Ishikawa (cell line): ENCODE results near the gene TLR6.
A peak's percentile ranks its signal among the peaks of the same experiment; 100 is the strongest.

Source experiments
- CEBPB ChIP-seq: IDR thresholded peaks from 2 replicates; pipeline ENCODE4 v1.6.1; 2012
- CREB1 ChIP-seq: IDR thresholded peaks from 2 replicates; pipeline ENCODE4 v1.6.1; 2012; ENCODE audit warnings: low read depth
- EGR1 ChIP-seq: IDR thresholded peaks from 2 replicates; pipeline ENCODE4 v1.6.1; 2012
- EP300 ChIP-seq: IDR thresholded peaks from 2 replicates; pipeline ENCODE4 v1.6.1; 2012; ENCODE audit warnings: borderline replicate concordance
- FOXM1 ChIP-seq: IDR thresholded peaks from 2 replicates; pipeline ENCODE4 v1.6.1; 2012; ENCODE audit warnings: low read depth, borderline replicate concordance
- NFIC ChIP-seq: IDR thresholded peaks from 2 replicates; pipeline ENCODE4 v1.6.1; 2012
- RAD21 ChIP-seq: IDR thresholded peaks from 2 replicates; pipeline ENCODE4 v1.6.1; 2012; ENCODE audit warnings: low read depth
- TAF1 ChIP-seq: IDR thresholded peaks from 2 replicates; pipeline ENCODE4 v1.6.1; 2012; ENCODE audit warnings: low read depth, mild to moderate bottlenecking
- TCF12 ChIP-seq: IDR thresholded peaks from 2 replicates; pipeline ENCODE4 v1.6.1; 2012; ENCODE audit warnings: low read depth
- TEAD4 ChIP-seq: IDR thresholded peaks from 2 replicates; pipeline ENCODE4 v1.6.1; 2012
- YY1 ChIP-seq: IDR thresholded peaks from 2 replicates; pipeline ENCODE4 v1.6.1; 2012; ENCODE audit warnings: low read depth
- ZBTB7A ChIP-seq: IDR thresholded peaks from 2 replicates; pipeline ENCODE4 v1.6.1; 2012; ENCODE audit warnings: low read depth
- TF ChIP-seq, protein P1 (sequence below): IDR thresholded peaks from 2 replicates; pipeline ENCODE4 v1.6.1; 2012; ENCODE audit warnings: low read depth, mild to moderate bottlenecking
- TF ChIP-seq, protein P2 (sequence below): IDR thresholded peaks from 2 replicates; pipeline ENCODE4 v1.6.1; 2012
- TF ChIP-seq, protein P3 (sequence below): IDR thresholded peaks from 2 replicates; pipeline ENCODE4 v1.6.1; 2012

Gene TLR6

DNA sequence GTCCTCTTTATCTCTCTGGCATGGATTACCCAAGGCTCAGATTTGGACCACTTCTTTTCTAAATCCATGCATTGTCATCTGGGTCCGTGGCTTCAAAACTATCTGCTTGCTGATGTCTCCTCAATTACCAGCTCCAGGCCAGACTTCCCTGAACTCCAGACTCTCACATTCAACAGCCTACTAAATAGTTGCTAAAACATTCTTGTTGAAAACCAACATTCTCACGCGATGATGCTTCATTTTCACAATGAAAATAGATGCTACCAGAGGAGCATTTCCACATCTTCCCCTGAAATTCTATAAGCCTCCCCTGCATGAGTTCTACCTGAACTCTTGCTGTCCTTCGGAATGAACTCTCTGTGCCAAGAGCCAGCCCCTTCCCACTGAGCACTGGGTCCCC, 5.2 kb upstream of the TLR6 start:
- no peak for TF ChIP-seq YY1
- no peak for TF ChIP-seq ZBTB7A

DNA sequence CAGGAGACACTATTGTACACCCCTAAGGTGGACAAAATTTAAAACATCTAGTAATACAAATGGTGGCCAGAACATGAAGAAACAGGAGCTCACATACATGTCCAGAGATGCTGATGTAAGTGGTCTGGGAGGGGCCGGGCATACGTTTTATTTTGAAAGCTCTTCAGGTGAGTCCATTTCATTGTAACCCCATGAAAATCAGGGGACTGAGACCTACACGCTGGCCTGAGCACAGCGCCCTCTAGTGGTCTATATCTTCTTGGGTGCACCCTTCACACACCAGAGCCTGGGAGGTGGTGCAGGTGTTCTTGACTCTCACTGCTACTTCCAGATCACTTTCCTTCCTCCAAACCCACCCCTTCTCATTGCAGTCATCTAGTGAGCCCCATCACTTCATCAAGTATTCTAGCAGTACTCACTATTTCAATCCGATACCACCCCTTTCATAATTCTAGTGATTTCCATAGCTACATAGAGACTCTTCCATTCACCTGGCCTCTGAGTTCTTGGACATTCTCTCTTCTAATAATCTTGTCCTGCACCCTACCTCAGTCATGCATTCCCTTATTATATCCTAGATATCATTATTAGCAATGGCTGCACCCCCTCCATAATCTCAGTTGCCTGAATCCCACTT, 4.3 kb upstream of the TLR6 start:
- TF ChIP-seq, protein P1, sequence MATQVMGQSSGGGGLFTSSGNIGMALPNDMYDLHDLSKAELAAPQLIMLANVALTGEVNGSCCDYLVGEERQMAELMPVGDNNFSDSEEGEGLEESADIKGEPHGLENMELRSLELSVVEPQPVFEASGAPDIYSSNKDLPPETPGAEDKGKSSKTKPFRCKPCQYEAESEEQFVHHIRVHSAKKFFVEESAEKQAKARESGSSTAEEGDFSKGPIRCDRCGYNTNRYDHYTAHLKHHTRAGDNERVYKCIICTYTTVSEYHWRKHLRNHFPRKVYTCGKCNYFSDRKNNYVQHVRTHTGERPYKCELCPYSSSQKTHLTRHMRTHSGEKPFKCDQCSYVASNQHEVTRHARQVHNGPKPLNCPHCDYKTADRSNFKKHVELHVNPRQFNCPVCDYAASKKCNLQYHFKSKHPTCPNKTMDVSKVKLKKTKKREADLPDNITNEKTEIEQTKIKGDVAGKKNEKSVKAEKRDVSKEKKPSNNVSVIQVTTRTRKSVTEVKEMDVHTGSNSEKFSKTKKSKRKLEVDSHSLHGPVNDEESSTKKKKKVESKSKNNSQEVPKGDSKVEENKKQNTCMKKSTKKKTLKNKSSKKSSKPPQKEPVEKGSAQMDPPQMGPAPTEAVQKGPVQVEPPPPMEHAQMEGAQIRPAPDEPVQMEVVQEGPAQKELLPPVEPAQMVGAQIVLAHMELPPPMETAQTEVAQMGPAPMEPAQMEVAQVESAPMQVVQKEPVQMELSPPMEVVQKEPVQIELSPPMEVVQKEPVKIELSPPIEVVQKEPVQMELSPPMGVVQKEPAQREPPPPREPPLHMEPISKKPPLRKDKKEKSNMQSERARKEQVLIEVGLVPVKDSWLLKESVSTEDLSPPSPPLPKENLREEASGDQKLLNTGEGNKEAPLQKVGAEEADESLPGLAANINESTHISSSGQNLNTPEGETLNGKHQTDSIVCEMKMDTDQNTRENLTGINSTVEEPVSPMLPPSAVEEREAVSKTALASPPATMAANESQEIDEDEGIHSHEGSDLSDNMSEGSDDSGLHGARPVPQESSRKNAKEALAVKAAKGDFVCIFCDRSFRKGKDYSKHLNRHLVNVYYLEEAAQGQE: no peak
- peak; percentile 39 for TF ChIP-seq RAD21

DNA sequence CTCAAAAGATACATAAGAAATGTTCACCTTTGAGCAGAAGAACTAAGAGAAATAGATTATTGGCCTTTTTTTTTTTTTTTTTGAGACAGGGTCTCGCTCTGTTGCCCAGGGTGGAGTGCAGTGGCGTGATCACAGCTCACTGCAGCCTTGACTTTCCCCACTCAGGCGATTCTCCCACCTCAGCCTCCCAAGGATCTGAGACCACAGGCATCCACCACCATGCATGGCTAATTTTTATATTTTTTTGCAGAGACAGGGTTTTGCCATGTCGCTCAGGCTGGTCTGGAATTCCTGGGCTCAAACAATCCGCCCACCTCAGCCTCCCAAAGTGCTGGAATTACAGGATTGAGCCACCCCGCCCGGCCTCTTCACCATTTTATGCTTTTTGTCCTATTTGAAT, 2.9 kb upstream of the TLR6 start:
- TF ChIP-seq, protein P2, sequence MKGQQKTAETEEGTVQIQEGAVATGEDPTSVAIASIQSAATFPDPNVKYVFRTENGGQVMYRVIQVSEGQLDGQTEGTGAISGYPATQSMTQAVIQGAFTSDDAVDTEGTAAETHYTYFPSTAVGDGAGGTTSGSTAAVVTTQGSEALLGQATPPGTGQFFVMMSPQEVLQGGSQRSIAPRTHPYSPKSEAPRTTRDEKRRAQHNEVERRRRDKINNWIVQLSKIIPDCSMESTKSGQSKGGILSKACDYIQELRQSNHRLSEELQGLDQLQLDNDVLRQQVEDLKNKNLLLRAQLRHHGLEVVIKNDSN: no peak
- TF ChIP-seq, protein P1: no peak

DNA sequence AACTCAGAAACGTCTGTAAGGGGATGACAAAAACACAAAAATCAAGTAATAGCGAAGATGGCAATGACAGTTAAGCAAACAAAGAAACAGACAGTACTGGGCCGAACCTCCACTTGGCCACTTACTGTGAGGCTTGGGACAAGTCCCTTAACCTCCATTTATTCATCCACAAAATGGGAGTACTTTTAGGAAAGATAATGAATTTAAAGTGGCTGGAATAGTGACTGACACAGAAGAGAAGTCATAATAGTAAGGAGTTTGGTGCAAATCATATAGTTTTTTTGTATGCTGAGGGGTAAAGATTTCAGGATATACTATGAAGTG, 1.4 kb upstream of the TLR6 start:
- TF ChIP-seq CREB1: no peak
- TF ChIP-seq NFIC: no peak
- TF ChIP-seq RAD21: no peak
- TF ChIP-seq, protein P2: no peak
- TF ChIP-seq, protein P1: no peak
- no peak for TF ChIP-seq TCF12
- no peak for TF ChIP-seq TAF1

DNA sequence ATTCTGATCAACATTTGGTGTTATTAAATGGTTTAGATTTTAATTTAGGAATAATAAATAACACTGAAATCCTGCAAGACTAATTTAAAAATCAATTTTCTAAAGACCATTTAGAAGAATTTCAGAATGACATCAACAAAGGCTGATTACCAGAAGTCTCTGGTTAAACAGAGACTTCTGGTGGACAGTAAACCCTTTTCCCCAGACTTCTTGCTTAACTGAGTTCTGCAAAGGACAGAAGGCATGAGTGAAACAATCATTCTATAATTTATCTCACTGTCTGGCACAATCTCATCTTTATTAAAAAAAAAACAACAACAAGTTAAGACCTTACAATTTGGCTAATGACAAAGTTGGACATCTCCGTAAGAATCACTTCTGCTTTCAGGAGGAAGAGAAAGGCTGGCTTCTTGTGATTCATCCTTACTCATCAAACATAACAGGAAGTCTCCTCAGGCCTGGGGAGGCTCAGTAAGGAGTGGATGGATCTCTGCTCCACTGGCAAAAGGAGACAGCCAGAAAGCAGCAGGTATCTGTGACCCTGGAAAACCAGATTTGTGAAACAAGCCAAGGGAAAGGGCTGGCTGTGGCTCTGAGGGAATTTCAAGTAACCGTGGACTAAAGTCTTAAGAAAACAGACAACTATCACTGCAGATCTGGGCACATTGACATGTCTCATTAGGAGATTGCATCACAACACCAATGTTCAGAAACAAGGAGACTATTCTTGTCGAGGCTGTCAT, 908 bp upstream of the TLR6 start:
- TF ChIP-seq, protein P1: no peak
- TF ChIP-seq RAD21 (no peak), TEAD4 (no peak), CREB1 (no peak), CEBPB (no peak), TCF12 (no peak), FOXM1 (no peak), EP300 (no peak), YY1 (no peak), ZBTB7A (no peak), TAF1 (no peak), EGR1 (no peak), NFIC (no peak)
- TF ChIP-seq, protein P3, sequence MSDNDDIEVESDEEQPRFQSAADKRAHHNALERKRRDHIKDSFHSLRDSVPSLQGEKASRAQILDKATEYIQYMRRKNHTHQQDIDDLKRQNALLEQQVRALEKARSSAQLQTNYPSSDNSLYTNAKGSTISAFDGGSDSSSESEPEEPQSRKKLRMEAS: no peak
- TF ChIP-seq, protein P2: no peak
